Left renal pelvis (tissue), 4 donors: Measurements from ENCODE around the gene TBC1D9B. TPM values are rescaled to one million over a fixed set of nuclear protein-coding genes. Genes with fewer than 3 reads are reported as not detected.

Experiments
- DNase-seq, 4 donors: peaks; one replicate each; pipeline ENCODE4 v3.0.0-alpha.2; 2013; ENCODE audit warnings: low read depth in 4 of 4, low spot score in 3 of 4
- polyA plus RNA-seq, 4 donors: library from polyadenylated mRNA; unstranded; fragments of 120-200 nt; gene quantifications; one replicate each; pipeline ENCODE4 v1.2.1, GENCODE V29; 2013; ENCODE audit not compliant: insufficient read length in 4 of 4

TBC1D9B gene
- polyA plus RNA-seq, 4 donors, result 95.5 to 137 (median 102) TPM

GRCh38 chr5:179823937-179824744 lies 83.6 kb downstream of the TBC1D9B start:
- DNase-seq, result no peak

GRCh38 chr5:179822444-179822990 lies 85.2 kb downstream of the TBC1D9B start:
- DNase-seq, result no peak

GRCh38 chr5:179822059-179822432 lies 85.7 kb downstream of the TBC1D9B start:
- DNase-seq, result no peak

GRCh38 chr5:179821298-179822058 lies 86.2 kb downstream of the TBC1D9B start:
- peak in 2 of 4 donors; percentile 84 for DNase-seq

GRCh38 chr5:179820483-179821297 lies 87.0 kb downstream of the TBC1D9B start, which contains the start of gene SQSTM1:
Gene SQSTM1 (plus strand): TSS chr5:179820905. CDS start chr5:179820937, 32 bp downstream.
- peak in 1 of 4 donors; percentile 75 for DNase-seq

GRCh38 chr5:179820127-179820482 lies 87.6 kb downstream of the TBC1D9B start:
- DNase-seq, result no peak

GRCh38 chr5:179819296-179820126 lies 88.2 kb downstream of the TBC1D9B start:
- DNase-seq, result no peak

GRCh38 chr5:179818746-179819295 lies 88.9 kb downstream of the TBC1D9B start:
- DNase-seq, result peak in 1 of 4 donors; percentile 71

- no peak for DNase-seq
These were observed 89.6 kb downstream of the TBC1D9B start for GRCh38 chr5:179817890-179818745.

GRCh38 chr5:179817470-179817840 lies 90.2 kb downstream of the TBC1D9B start:
- DNase-seq, result no peak

GRCh38 chr5:179816796-179817469 lies 90.8 kb downstream of the TBC1D9B start:
- no peak for DNase-seq

GRCh38 chr5:179816401-179816795 lies 91.3 kb downstream of the TBC1D9B start:
- DNase-seq, result no peak

- DNase-seq, result no peak
These were observed 92.0 kb downstream of the TBC1D9B start for GRCh38 chr5:179815491-179816249.

GRCh38 chr5:179814090-179814489 lies 93.6 kb downstream of the TBC1D9B start:
- no peak for DNase-seq

- DNase-seq, result no peak
These were observed 94.6 kb downstream of the TBC1D9B start for GRCh38 chr5:179812997-179813607.

- DNase-seq, result no peak
These were observed 95.4 kb downstream of the TBC1D9B start for GRCh38 chr5:179812135-179812825.
